Measurements from ENCODE around the gene PHACTR3.

Gene PHACTR3

GRCh38 chr20:59823491-59824259 is 219.3 kb downstream of the PHACTR3 start:
- in situ Hi-C loops (cut with MboI; ENCODE audit: low pct_unique_long_range_greater_than_20kb, low sequenced_read_pairs, unreplicated experiment) = no loop called here
- no peak for TF ChIP-seq CTCF (IDR thresholded peaks at IDR 0.05; ENCODE audit: extremely low read depth, insufficient read depth, missing control alignments)
- no peak for DNase-seq (ENCODE audit: low spot score)

- TF ChIP-seq CTCF (IDR thresholded peaks at IDR 0.05; ENCODE audit: extremely low read depth, insufficient read depth, missing control alignments) = no peak
- no peak for DNase-seq (ENCODE audit: low spot score)
- in situ Hi-C loops (cut with MboI; ENCODE audit: low pct_unique_long_range_greater_than_20kb, low sequenced_read_pairs, unreplicated experiment) = no loop called here
Observed at GRCh38 chr20:59824711-59825562, 220.6 kb downstream of the PHACTR3 start.

- in situ Hi-C loops (cut with MboI; ENCODE audit: low pct_unique_long_range_greater_than_20kb, low sequenced_read_pairs, unreplicated experiment) = no loop called here
- TF ChIP-seq CTCF (IDR thresholded peaks at IDR 0.05; ENCODE audit: extremely low read depth, insufficient read depth, missing control alignments) = no peak
- DNase-seq (ENCODE audit: low spot score) = no peak
Observed at GRCh38 chr20:59825563-59825920, 221.2 kb downstream of the PHACTR3 start.

GRCh38 chr20:59825944-59826759 is 221.8 kb downstream of the PHACTR3 start:
- in situ Hi-C loops (cut with MboI; ENCODE audit: low pct_unique_long_range_greater_than_20kb, low sequenced_read_pairs, unreplicated experiment) = no loop called here
- DNase-seq (ENCODE audit: low spot score) = no peak
- TF ChIP-seq CTCF (IDR thresholded peaks at IDR 0.05; ENCODE audit: extremely low read depth, insufficient read depth, missing control alignments) = no peak

- DNase-seq (ENCODE audit: low spot score) = no peak
- in situ Hi-C loops (cut with MboI; ENCODE audit: low pct_unique_long_range_greater_than_20kb, low sequenced_read_pairs, unreplicated experiment) = no loop called here
- TF ChIP-seq CTCF (IDR thresholded peaks at IDR 0.05; ENCODE audit: extremely low read depth, insufficient read depth, missing control alignments) = no peak
Observed at GRCh38 chr20:59827138-59828056, 223.1 kb downstream of the PHACTR3 start.

All from GM13977 (cell line).